Measurements from ENCODE around the gene SYMPK. TPM values are rescaled to one million over a fixed set of nuclear protein-coding genes. Genes with fewer than 3 reads are reported as not detected.
"Not testable (repeated sequence)": the region's sequence is repeated elsewhere in the genome, so short reads cannot be mapped to it uniquely, and the experiment has no call there.

SYMPK gene
- total and polyA plus RNA-seq, 2 experiments from 2014 or later: 33.4 to 41.6 TPM

DNA sequence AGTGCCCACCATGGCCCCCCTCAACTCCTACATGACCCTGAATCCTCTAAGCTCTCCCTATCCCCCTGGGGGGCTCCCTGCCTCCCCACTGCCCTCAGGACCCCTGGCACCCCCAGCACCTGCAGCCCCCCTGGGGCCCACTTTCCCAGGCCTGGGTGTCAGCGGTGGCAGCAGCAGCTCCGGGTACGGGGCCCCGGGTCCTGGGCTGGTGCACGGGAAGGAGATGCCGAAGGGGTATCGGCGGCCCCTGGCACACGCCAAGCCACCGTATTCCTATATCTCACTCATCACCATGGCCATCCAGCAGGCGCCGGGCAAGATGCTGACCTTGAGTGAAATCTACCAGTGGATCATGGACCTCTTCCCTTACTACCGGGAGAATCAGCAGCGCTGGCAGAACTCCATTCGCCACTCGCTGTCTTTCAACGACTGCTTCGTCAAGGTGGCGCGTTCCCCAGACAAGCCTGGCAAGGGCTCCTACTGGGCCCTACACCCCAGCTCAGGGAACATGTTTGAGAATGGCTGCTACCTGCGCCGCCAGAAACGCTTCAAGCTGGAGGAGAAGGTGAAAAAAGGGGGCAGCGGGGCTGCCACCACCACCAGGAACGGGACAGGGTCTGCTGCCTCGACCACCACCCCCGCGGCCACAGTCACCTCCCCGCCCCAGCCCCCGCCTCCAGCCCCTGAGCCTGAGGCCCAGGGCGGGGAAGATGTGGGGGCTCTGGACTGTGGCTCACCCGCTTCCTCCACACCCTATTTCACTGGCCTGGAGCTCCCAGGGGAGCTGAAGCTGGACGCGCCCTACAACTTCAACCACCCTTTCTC lies 9.4 kb upstream of the SYMPK start:
- no peak overlapping the region for H3K4me3 ChIP-seq
- H3K27ac ChIP-seq: no peak overlapping the region
- no peaks in the 10 kb centered on the region for H4K20me1 ChIP-seq (ENCODE audit: insufficient read depth, poor library complexity, severe bottlenecking)
- peaks cover 30% of the 10 kb centered on the region for H3K79me2 ChIP-seq
- peaks cover 21% of the 10 kb centered on the region for H3K4me1 ChIP-seq (ENCODE audit: insufficient read depth)
- H3K9me3 ChIP-seq (ENCODE audit: low read depth): no peaks in the 10 kb centered on the region
- H2AFZ ChIP-seq: no peak overlapping the region
- no peak overlapping the region for H3K4me2 ChIP-seq
- H3K27me3 ChIP-seq: no peaks in the 10 kb centered on the region
- WGBS (ENCODE audit: low lambda C conversion rate, missing lambda C conversion rate): 96% methylated on average over 30 of the region's 34 CpGs
- TF ChIP-seq EZH2 (IDR thresholded peaks at IDR 0.05; ENCODE audit: borderline replicate concordance): no peak
- TF ChIP-seq, protein P1, sequence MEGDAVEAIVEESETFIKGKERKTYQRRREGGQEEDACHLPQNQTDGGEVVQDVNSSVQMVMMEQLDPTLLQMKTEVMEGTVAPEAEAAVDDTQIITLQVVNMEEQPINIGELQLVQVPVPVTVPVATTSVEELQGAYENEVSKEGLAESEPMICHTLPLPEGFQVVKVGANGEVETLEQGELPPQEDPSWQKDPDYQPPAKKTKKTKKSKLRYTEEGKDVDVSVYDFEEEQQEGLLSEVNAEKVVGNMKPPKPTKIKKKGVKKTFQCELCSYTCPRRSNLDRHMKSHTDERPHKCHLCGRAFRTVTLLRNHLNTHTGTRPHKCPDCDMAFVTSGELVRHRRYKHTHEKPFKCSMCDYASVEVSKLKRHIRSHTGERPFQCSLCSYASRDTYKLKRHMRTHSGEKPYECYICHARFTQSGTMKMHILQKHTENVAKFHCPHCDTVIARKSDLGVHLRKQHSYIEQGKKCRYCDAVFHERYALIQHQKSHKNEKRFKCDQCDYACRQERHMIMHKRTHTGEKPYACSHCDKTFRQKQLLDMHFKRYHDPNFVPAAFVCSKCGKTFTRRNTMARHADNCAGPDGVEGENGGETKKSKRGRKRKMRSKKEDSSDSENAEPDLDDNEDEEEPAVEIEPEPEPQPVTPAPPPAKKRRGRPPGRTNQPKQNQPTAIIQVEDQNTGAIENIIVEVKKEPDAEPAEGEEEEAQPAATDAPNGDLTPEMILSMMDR (IDR thresholded peaks at IDR 0.05; ENCODE audit: poor library complexity): no peak
- no peak for DNase-seq (ENCODE audit: low spot score)
- H3K36me3 ChIP-seq (replicated peaks; ENCODE audit: insufficient read depth, low read depth): no peaks in the 10 kb centered on the region
- no peaks in the 10 kb centered on the region for H3K9me2 ChIP-seq (replicated peaks; ENCODE audit: insufficient read depth)

DNA sequence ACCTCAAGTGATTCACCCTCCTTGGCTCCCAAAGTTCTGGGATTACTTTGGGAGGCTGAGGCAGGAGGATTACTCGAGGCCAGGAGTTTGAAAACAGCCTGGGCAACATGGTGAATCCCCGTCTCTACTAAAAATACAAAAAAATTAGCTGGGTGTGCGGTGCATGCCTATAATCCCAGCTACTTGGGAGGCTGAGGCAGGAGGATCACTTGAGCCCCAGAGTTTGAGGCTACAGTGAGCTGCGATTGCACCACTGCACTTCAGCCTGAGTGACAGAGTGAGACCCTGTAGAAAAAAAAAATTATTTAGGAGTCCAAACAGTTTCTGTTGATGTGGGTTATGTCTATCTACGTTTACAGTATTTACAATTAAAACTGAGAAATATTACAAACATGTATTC lies 7.9 kb upstream of the SYMPK start:
- H3K27me3 ChIP-seq: no peaks in the 10 kb centered on the region
- H3K4me1 ChIP-seq (ENCODE audit: insufficient read depth): peaks cover 8% of the 10 kb centered on the region
- H3K9me3 ChIP-seq (ENCODE audit: low read depth): no peaks in the 10 kb centered on the region
- no peaks in the 10 kb centered on the region for H3K36me3 ChIP-seq (replicated peaks; ENCODE audit: insufficient read depth, low read depth)
- WGBS (ENCODE audit: low lambda C conversion rate, missing lambda C conversion rate): 92% methylated on average over 5 of the region's 5 CpGs
- no peak overlapping the region for H2AFZ ChIP-seq
- TF ChIP-seq EZH2 (IDR thresholded peaks at IDR 0.05; ENCODE audit: borderline replicate concordance): no peak
- TF ChIP-seq, protein P1 (IDR thresholded peaks at IDR 0.05; ENCODE audit: poor library complexity): no peak
- no peak for TF ChIP-seq EZH2phosphoT487 (IDR thresholded peaks at IDR 0.05; ENCODE audit: low read depth, severe bottlenecking, unreplicated experiment)
- no peak overlapping the region for H3K27ac ChIP-seq
- H3K79me2 ChIP-seq: peaks cover 45% of the 10 kb centered on the region
- no peak for DNase-seq (ENCODE audit: low spot score)
- H4K20me1 ChIP-seq (ENCODE audit: insufficient read depth, poor library complexity, severe bottlenecking): no peaks in the 10 kb centered on the region
- no peak overlapping the region for H3K4me2 ChIP-seq
- H3K9me2 ChIP-seq (replicated peaks; ENCODE audit: insufficient read depth): no peaks in the 10 kb centered on the region
- H3K4me3 ChIP-seq: no peak overlapping the region

DNA sequence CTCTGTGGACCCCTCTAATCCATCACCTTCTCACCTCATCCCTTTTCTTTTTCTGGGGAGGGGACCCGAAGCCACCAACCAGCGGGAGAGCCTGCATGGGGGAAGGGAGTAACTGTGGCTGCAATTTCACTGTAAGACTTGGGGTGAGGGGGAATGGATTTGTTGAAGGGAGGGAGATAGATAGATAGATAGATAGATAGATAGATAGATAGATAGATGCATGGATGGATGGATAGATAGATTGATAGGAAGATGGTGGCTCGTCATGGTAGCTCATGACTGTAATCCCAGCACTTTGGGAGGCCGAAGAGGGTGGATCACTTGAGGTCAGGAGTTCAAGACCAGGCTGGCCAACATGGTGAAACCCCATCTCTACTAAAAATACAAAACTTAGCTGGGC lies 4.3 kb upstream of the SYMPK start:
- H3K36me3 ChIP-seq (replicated peaks; ENCODE audit: insufficient read depth, low read depth); H3K4me1 ChIP-seq (ENCODE audit: insufficient read depth); H3K9me2 ChIP-seq (replicated peaks; ENCODE audit: insufficient read depth); H3K9me3 ChIP-seq (ENCODE audit: low read depth); DNase-seq (ENCODE audit: low spot score); H3K4me3 ChIP-seq; H3K27ac ChIP-seq; H2AFZ ChIP-seq; H4K20me1 ChIP-seq (ENCODE audit: insufficient read depth, poor library complexity, severe bottlenecking): not testable (repeated sequence)
- peak overlapping the region; percentile 72 for H3K4me2 ChIP-seq
- H3K79me2 ChIP-seq: peaks cover 59% of the 10 kb centered on the region
- H3K27me3 ChIP-seq: peaks cover 13% of the 10 kb centered on the region
- WGBS (ENCODE audit: low lambda C conversion rate, missing lambda C conversion rate): 80% methylated on average over 4 of the region's 4 CpGs

DNA sequence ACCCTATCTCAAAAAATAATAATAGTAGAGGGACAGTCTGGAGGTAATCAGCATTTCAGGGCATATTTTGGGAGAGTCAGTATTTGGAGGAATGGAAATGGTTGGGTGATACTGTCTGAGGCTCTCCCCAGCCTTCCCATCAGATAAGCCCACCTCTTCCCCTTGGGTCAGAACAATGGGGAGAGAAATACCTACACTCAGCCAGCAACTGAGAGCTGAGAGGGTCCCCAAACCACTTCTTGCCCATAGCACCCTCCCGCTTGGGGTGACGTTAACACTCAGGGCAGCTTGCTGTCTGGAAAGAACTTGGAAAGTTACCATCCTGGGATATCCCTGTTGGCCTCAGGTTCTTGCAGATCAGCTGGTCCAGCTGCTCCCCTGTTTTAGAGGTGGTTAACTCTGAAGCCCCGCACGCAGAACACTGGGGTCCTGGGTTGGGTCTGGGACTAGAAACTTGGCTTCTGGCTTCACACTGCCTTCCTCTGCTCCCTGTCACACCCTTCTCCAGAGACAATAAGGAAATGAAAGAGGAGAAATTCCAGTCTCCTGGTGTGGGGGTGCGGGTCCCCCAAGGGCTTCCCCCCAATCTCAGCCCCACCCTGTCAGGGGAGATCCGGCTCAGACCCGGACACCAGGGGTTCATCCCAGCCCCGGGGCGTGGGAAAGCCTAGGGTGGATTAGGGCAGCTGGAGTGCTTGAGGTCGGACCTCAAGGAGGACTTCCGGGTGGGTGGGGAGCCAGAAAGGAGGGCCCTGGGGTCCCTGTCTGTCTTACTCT lies 3.6 kb upstream of the SYMPK start:
- Histone ChIP-seq H3K79me2 (peaks cover 65% of the 10 kb centered on the region), H3K27ac (peak overlapping the region; percentile 51), H3K4me3 (peak overlapping the region; percentile 2), H3K36me3 (replicated peaks; ENCODE audit: insufficient read depth, low read depth) (no peaks in the 10 kb centered on the region), H3K4me1 (ENCODE audit: insufficient read depth) (peaks cover 4% of the 10 kb centered on the region), H2AFZ (no peak overlapping the region), H3K4me2 (peak overlapping the region; percentile 72), H3K9me3 (ENCODE audit: low read depth) (no peaks in the 10 kb centered on the region), H4K20me1 (ENCODE audit: insufficient read depth, poor library complexity, severe bottlenecking) (no peaks in the 10 kb centered on the region), H3K27me3 (peaks cover 13% of the 10 kb centered on the region), H3K9me2 (replicated peaks; ENCODE audit: insufficient read depth) (no peaks in the 10 kb centered on the region)
- 67% methylated on average over 11 of the region's 11 CpGs for WGBS (ENCODE audit: low lambda C conversion rate, missing lambda C conversion rate)
- TF ChIP-seq EZH2phosphoT487 (IDR thresholded peaks at IDR 0.05; ENCODE audit: low read depth, severe bottlenecking, unreplicated experiment) (no peak), EZH2 (IDR thresholded peaks at IDR 0.05; ENCODE audit: borderline replicate concordance) (no peak)
- TF ChIP-seq, protein P1 (IDR thresholded peaks at IDR 0.05; ENCODE audit: poor library complexity): no peak
- DNase-seq (ENCODE audit: low spot score): no peak

Data from hepatocyte (in vitro differentiated cells).